Tibial artery (tissue), 4 donors: ENCODE measurements around the gene B4GALNT1.
"Not testable (repeated sequence)": the region's sequence is repeated elsewhere in the genome, so short reads cannot be mapped to it uniquely, and the experiment has no call there.

ENCODE experiments used
- DNase-seq, 2 donors: peaks; one replicate each; pipeline ENCODE4 v3.0.0-alpha.2; 2019
- H3K27ac ChIP-seq, 2 donors: fragments of 200-600 bp; sonication (generic) in 1 of 2; 1 replicate in 1 of 2; 2 replicates in 1 of 2; pipeline ENCODE4 v1.5.1; 2018 to 2019; ENCODE audit warnings: mild to moderate bottlenecking in 1 of 2
- H3K27me3 ChIP-seq, 2 donors: fragments of 200-600 bp; sonication (generic) in 1 of 2; one replicate each; pipeline versions ENCODE4 v1.5.1 to v1.6.0; 2016 to 2019
- H3K36me3 ChIP-seq, 3 donors: fragments of 200-600 bp; sonication (generic) in 2 of 3; one replicate each; pipeline ENCODE4 v1.5.1; 2016 to 2019; ENCODE audit warnings: mild to moderate bottlenecking in 2 of 3
- H3K4me1 ChIP-seq, 4 donors: fragments of 200-600 bp; sonication (generic) in 2 of 4; 1 replicate in 3 of 4; 2 replicates in 1 of 4; pipeline ENCODE4 v1.5.1; 2016 to 2019
- H3K4me3 ChIP-seq, 2 donors: fragments of 200-600 bp; sonication (generic) in 1 of 2; 1 replicate in 1 of 2; 2 replicates in 1 of 2; pipeline ENCODE4 v1.5.1; 2018 to 2019; ENCODE audit warnings: mild to moderate bottlenecking in 2 of 2
- H3K9me3 ChIP-seq, 3 donors: fragments of 200-600 bp; sonication (generic) in 1 of 3; one replicate each; pipeline ENCODE4 v1.5.1; 2016 to 2019
- CTCF ChIP-seq, 2 experiments: fragments of 200-600 bp in 1 of 2; fragments of 450-650 bp in 1 of 2; IDR thresholded peaks; one replicate each; pipeline ENCODE4 v1.5.1; 2017 to 2019; ENCODE audit warnings: antibody characterized with exemption in 2 of 2, mild to moderate bottlenecking in 1 of 2, moderate library complexity in 1 of 2
- intact Hi-C: fragments of 100-400 bp; cut with DNase I; formaldehyde crosslinking; loops from one replicate; pipeline ENCODE4 v1.15.0; 2023; ENCODE audit warnings: low total_unique reads

Gene B4GALNT1

GRCh38 chr12:57620936-57621496, 12.0 kb downstream of the B4GALNT1 start:
- Histone ChIP-seq H3K27me3 (peaks cover 0 to 4% of the 10 kb centered on the region in 2 donors), H3K9me3 (no peaks in the 10 kb centered on the region), H3K4me1 (peaks cover 0 to 21% (median 17%) of the 10 kb centered on the region in 4 donors), H3K27ac (no peak overlapping the region), H3K36me3 (peaks cover 7 to 40% (median 13%) of the 10 kb centered on the region in 3 donors), H3K4me3 (peak overlapping the region; percentile 33 to 45)
- TF ChIP-seq CTCF (IDR thresholded peaks at IDR 0.05): no peak
- no peak for DNase-seq
- intact Hi-C loops: loop anchor here (2.0 to 10.0 kb wide), 2 partner anchors 38 to 136 kb away; partner anchors contain the start of gene MARS1

GRCh38 chr12:57620245-57620935, 12.6 kb downstream of the B4GALNT1 start:
- Histone ChIP-seq H3K36me3 (peaks cover 14 to 41% (median 20%) of the 10 kb centered on the region in 3 donors), H3K27me3 (peaks cover 0 to 4% of the 10 kb centered on the region in 2 donors), H3K4me3 (no peak overlapping the region), H3K9me3 (no peaks in the 10 kb centered on the region), H3K27ac (no peak overlapping the region), H3K4me1 (peaks cover 0 to 26% (median 19%) of the 10 kb centered on the region in 4 donors)
- no peak for TF ChIP-seq CTCF (IDR thresholded peaks at IDR 0.05)
- intact Hi-C loops: loop anchor here (2.0 to 10.0 kb wide), 2 partner anchors 38 to 136 kb away; partner anchors contain the start of gene MARS1
- no peak for DNase-seq

GRCh38 chr12:57619434-57620244, 13.4 kb downstream of the B4GALNT1 start:
- no peak for TF ChIP-seq CTCF (IDR thresholded peaks at IDR 0.05)
- peaks cover 0 to 4% of the 10 kb centered on the region in 2 donors for H3K27me3 ChIP-seq

GRCh38 chr12:57618966-57619433, 14.0 kb downstream of the B4GALNT1 start:
- Histone ChIP-seq H3K4me1 (peaks cover 0 to 34% (median 23%) of the 10 kb centered on the region in 4 donors), H3K27me3 (peaks cover 0 to 4% of the 10 kb centered on the region in 2 donors), H3K27ac (no peak overlapping the region), H3K4me3 (no peak overlapping the region), H3K36me3 (peaks cover 27 to 47% (median 31%) of the 10 kb centered on the region in 3 donors), H3K9me3 (no peaks in the 10 kb centered on the region)
- no peak for TF ChIP-seq CTCF (IDR thresholded peaks at IDR 0.05)
- intact Hi-C loops: loop anchor here (10.0 kb wide), 1 partner anchor 94 kb away; the partner anchor contains the start of genes DDIT3 and MBD6
- no peak for DNase-seq

More at GRCh38 chr12:57619434-57620244, 13.4 kb downstream of the B4GALNT1 start:
- Histone ChIP-seq H3K27ac (no peak overlapping the region), H3K36me3 (peaks cover 20 to 42% (median 27%) of the 10 kb centered on the region in 3 donors), H3K9me3 (no peaks in the 10 kb centered on the region), H3K4me1 (peaks cover 0 to 28% (median 21%) of the 10 kb centered on the region in 4 donors), H3K4me3 (no peak overlapping the region)
- intact Hi-C loops: loop anchor here (2.0 to 10.0 kb wide), 3 partner anchors 37 to 135 kb away; partner anchors contain the start of genes DDIT3, MARS1 and MBD6
- DNase-seq: no peak

GRCh38 chr12:57618431-57618830, 14.6 kb downstream of the B4GALNT1 start:
- H3K27ac ChIP-seq, DNase-seq, H3K27me3 ChIP-seq, H3K9me3 ChIP-seq, H3K4me3 ChIP-seq: not testable (repeated sequence)
- intact Hi-C loops: loop anchor here (10.0 kb wide), 1 partner anchor 94 kb away; the partner anchor contains the start of genes DDIT3 and MBD6
- H3K36me3 ChIP-seq: peaks cover 27 to 53% (median 32%) of the 10 kb centered on the region in 3 donors
- H3K4me1 ChIP-seq: peaks cover 0 to 40% (median 29%) of the 10 kb centered on the region in 4 donors
